ENCODE results near the gene L3MBTL3. TPM values are rescaled to one million over a fixed set of nuclear protein-coding genes. Genes with fewer than 3 reads are reported as not detected.

L3MBTL3 gene
- total and polyA plus RNA-seq, 2 experiments from 2014 or later = 8.7 to 11.2 TPM

GRCh38 chr6:130027948-130028347 is 9.6 kb downstream of the L3MBTL3 start (continued):
- no peak for TF ChIP-seq ZNF462 (CRISPR knock-in tag; IDR thresholded peaks at IDR 0.05)
- no peak for TF ChIP-seq ZNF331 (CRISPR knock-in tag; IDR thresholded peaks at IDR 0.05; ENCODE audit: low read depth)
- TF ChIP-seq JUNB (IDR thresholded peaks at IDR 0.05; ENCODE audit: unreplicated experiment) = no peak
- no peak for TF ChIP-seq STAT1 (IDR thresholded peaks at IDR 0.05; ENCODE audit: unreplicated experiment)
- no peak for TF ChIP-seq NANOG (IDR thresholded peaks at IDR 0.05; ENCODE audit: borderline replicate concordance)
- TF ChIP-seq CREB1 (CRISPR knock-in tag; IDR thresholded peaks at IDR 0.05; ENCODE audit: low read depth) = no peak

- Mint-ChIP-seq H3K27me3 (ENCODE audit: insufficient read depth, low read depth, poor library complexity) (no peaks in the 10 kb centered on the region), H3K27ac (no peak overlapping the region), H3K36me3 (ENCODE audit: low read depth) (peaks cover 4% of the 10 kb centered on the region; the same call in 1 of the 3 replicates), H3K4me1 (peaks cover 3% of the 10 kb centered on the region; the same call in 1 of the 3 replicates), H3K4me3 (no peak overlapping the region), H3K9me3 (no peaks in the 10 kb centered on the region)
- DNase-seq (ENCODE audit: low spot score) (no peak), ATAC-seq (no peak)
- H3K36me3 ChIP-seq (ENCODE audit: insufficient read depth) = no peaks in the 10 kb centered on the region
- H3K79me2 ChIP-seq (replicated peaks; ENCODE audit: insufficient read depth) = peaks cover 10% of the 10 kb centered on the region
- H3F3A ChIP-seq (replicated peaks; ENCODE audit: low read depth) = no peaks in the 10 kb centered on the region
- H3K4me1 ChIP-seq (ENCODE audit: insufficient read depth) = no peaks in the 10 kb centered on the region
- H3K27ac ChIP-seq (ENCODE audit: low read depth) = no peak overlapping the region
- H3K9me2 ChIP-seq (ENCODE audit: insufficient read depth) = no peaks in the 10 kb centered on the region
- no peak overlapping the region for H2AFZ ChIP-seq
- no peaks in the 10 kb centered on the region for H4K20me1 ChIP-seq (replicated peaks; ENCODE audit: insufficient read depth)
- H3K27me3 ChIP-seq (ENCODE audit: insufficient read depth) = no peaks in the 10 kb centered on the region
- no peak overlapping the region for H3K4me2 ChIP-seq
- H3K4me3 ChIP-seq = no peak overlapping the region
- TF ChIP-seq ZNF114 (CRISPR knock-in tag; IDR thresholded peaks at IDR 0.05) (no peak), EZH2phosphoT487 (IDR thresholded peaks at IDR 0.05; ENCODE audit: unreplicated experiment) (no peak), REST (IDR thresholded peaks at IDR 0.05; ENCODE audit: unreplicated experiment) (no peak), EZH2 (IDR thresholded peaks at IDR 0.05; ENCODE audit: low read depth, unreplicated experiment) (no peak), ZNF331 (CRISPR knock-in tag; IDR thresholded peaks at IDR 0.05; ENCODE audit: low read depth) (no peak), ETS1 (IDR thresholded peaks at IDR 0.05) (no peak), JUNB (IDR thresholded peaks at IDR 0.05; ENCODE audit: unreplicated experiment) (no peak)
These were observed 10.8 kb downstream of the L3MBTL3 start for GRCh38 chr6:130029163-130029562.

All from GM23338 (cell line).